ENCODE measurements around the gene CCAR1. TPM values are rescaled to one million over a fixed set of nuclear protein-coding genes. Genes with fewer than 3 reads are reported as not detected.
"Not testable (repeated sequence)": the region's sequence is repeated elsewhere in the genome, so short reads cannot be mapped to it uniquely, and the experiment has no call there.

CCAR1 gene
- polyA plus RNA-seq, 3 donors, result 16.7 to 26.3 (median 23.4) TPM

DNA sequence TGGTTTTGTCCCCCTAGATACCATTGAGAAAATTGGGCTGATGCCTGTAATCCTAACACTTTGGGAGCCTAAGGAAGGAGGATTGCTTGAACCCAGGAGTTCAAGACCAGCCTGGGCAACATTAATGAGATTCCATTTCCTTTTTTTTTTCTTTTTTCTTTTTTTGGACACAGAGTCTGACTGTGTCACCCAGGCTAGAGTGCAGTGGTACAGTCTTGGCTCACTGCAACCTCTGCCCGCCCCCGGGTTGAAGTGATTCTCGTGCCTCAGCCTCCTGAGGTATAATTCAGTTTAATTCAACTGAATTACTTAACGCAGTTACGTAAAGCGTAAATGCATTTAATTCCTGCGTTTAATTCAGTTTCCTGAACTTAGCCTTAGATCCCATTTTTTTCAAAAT, 13.3 kb downstream of the CCAR1 start:
- Histone ChIP-seq H4K20me1 (ENCODE audit: insufficient read depth, low read length) (peaks cover 26% of the 10 kb centered on the region), H3K36me3 (replicated peaks in 1 of 2; ENCODE audit: control insufficient read depth in 1 of 2, insufficient read depth in 2 of 2, low read length in 2 of 2) (peaks cover 73 to 91% of the 10 kb centered on the region in 2 donors), H3K79me2 (ENCODE audit: insufficient read depth, low read length) (peaks cover 47% of the 10 kb centered on the region), H3K4me3 (replicated peaks in 1 of 3; ENCODE audit: low read depth in 2 of 3, low read length in 3 of 3) (no peak overlapping the region), H3K9me3 (replicated peaks in 1 of 2; ENCODE audit: control insufficient read depth in 1 of 2, insufficient read depth in 1 of 2, low read length in 2 of 2) (no peaks in the 10 kb centered on the region), H3K4me2 (replicated peaks; ENCODE audit: extremely low read depth, low read length, poor library complexity, severe bottlenecking) (no peak overlapping the region), H3K4me1 (ENCODE audit: control insufficient read depth in 1 of 2, insufficient read depth in 2 of 2, low read length in 2 of 2) (no peaks in the 10 kb centered on the region), H3K9ac (ENCODE audit: insufficient read depth, low read length, poor library complexity, severe bottlenecking) (no peak overlapping the region), H3K27ac (ENCODE audit: low read depth in 1 of 2, low read length in 2 of 2) (no peak overlapping the region), H2AFZ (ENCODE audit: insufficient read depth, low read depth, low read length, poor library complexity, severe bottlenecking) (no peak overlapping the region), H3K27me3 (ENCODE audit: control insufficient read depth in 2 of 2, insufficient read depth in 2 of 2, low read length in 2 of 2) (no peaks in the 10 kb centered on the region)
- H3K36me3 Mint-ChIP-seq, result peaks cover 67 to 90% of the 10 kb centered on the region in 2 donors
- intact Hi-C loops (cut with micrococcal nuclease), result no loop called here
- 100% methylated on average over 3 of the region's 7 CpGs for WGBS (ENCODE audit: insufficient coverage)
- TF ChIP-seq, protein P1, sequence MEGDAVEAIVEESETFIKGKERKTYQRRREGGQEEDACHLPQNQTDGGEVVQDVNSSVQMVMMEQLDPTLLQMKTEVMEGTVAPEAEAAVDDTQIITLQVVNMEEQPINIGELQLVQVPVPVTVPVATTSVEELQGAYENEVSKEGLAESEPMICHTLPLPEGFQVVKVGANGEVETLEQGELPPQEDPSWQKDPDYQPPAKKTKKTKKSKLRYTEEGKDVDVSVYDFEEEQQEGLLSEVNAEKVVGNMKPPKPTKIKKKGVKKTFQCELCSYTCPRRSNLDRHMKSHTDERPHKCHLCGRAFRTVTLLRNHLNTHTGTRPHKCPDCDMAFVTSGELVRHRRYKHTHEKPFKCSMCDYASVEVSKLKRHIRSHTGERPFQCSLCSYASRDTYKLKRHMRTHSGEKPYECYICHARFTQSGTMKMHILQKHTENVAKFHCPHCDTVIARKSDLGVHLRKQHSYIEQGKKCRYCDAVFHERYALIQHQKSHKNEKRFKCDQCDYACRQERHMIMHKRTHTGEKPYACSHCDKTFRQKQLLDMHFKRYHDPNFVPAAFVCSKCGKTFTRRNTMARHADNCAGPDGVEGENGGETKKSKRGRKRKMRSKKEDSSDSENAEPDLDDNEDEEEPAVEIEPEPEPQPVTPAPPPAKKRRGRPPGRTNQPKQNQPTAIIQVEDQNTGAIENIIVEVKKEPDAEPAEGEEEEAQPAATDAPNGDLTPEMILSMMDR (IDR thresholded peaks at IDR 0.05), result no peak
- H3K27ac Mint-ChIP-seq, result no peak overlapping the region
- peaks cover 0 to 1% (median 0%) of the 10 kb centered on the region in 7 donors for H3K9me3 Mint-ChIP-seq
- H3K4me3 Mint-ChIP-seq, result no peak overlapping the region
- H3K27me3 Mint-ChIP-seq (ENCODE audit: low read depth in 3 of 3), result no peaks in the 10 kb centered on the region
- H3K4me1 Mint-ChIP-seq, result no peaks in the 10 kb centered on the region
- no peak for DNase-seq

DNA sequence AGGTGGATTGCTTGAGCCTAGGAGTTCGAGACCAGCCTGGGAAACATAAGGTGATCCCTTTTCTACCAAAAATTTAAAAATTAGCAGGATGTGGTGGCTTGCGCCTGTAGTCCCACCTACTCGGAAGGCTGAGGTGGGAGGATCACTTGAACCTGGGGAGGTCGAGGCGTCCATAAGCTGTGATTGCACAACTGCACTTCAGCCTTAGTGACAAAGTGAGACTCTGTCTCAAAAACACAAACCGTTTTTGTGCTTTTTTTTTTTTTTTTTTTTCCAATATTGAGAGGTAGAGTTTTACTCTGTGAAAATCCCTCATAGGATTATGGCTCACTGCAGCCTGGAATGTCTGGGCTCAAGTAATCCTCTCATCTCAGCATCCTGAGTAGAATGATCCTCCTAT, 14.1 kb downstream of the CCAR1 start:
- intact Hi-C loops (cut with micrococcal nuclease), result loop anchor here in 1 of 2 donors (5.0 kb wide), 1 partner anchor 52 kb away; no protein-coding TSS in a partner anchor
- H3K27ac Mint-ChIP-seq, result peak overlapping the region in 4 of 7 donors; percentile 21 to 80 (median 56)
- Histone ChIP-seq H4K20me1 (ENCODE audit: insufficient read depth, low read length) (peaks cover 30% of the 10 kb centered on the region), H3K27ac (ENCODE audit: low read depth in 1 of 2, low read length in 2 of 2) (no peak overlapping the region), H2AFZ (ENCODE audit: insufficient read depth, low read depth, low read length, poor library complexity, severe bottlenecking) (no peak overlapping the region), H3K9me3 (replicated peaks in 1 of 2; ENCODE audit: control insufficient read depth in 1 of 2, insufficient read depth in 1 of 2, low read length in 2 of 2) (no peaks in the 10 kb centered on the region), H3K79me2 (ENCODE audit: insufficient read depth, low read length) (peaks cover 47% of the 10 kb centered on the region), H3K27me3 (ENCODE audit: control insufficient read depth in 2 of 2, insufficient read depth in 2 of 2, low read length in 2 of 2) (no peaks in the 10 kb centered on the region), H3K4me3 (replicated peaks in 1 of 3; ENCODE audit: low read depth in 2 of 3, low read length in 3 of 3) (no peak overlapping the region), H3K9ac (ENCODE audit: insufficient read depth, low read length, poor library complexity, severe bottlenecking) (no peak overlapping the region), H3K36me3 (replicated peaks in 1 of 2; ENCODE audit: control insufficient read depth in 1 of 2, insufficient read depth in 2 of 2, low read length in 2 of 2) (peaks cover 81 to 92% of the 10 kb centered on the region in 2 donors), H3K4me1 (ENCODE audit: control insufficient read depth in 1 of 2, insufficient read depth in 2 of 2, low read length in 2 of 2) (no peaks in the 10 kb centered on the region), H3K4me2 (replicated peaks; ENCODE audit: extremely low read depth, low read length, poor library complexity, severe bottlenecking) (no peak overlapping the region)
- no peak overlapping the region for H3K4me3 Mint-ChIP-seq
- peaks cover 0 to 1% (median 0%) of the 10 kb centered on the region in 7 donors for H3K9me3 Mint-ChIP-seq
- 80% methylated on average over 2 of the region's 6 CpGs for WGBS (ENCODE audit: insufficient coverage)
- peaks cover 69 to 91% of the 10 kb centered on the region in 2 donors for H3K36me3 Mint-ChIP-seq
- no peaks in the 10 kb centered on the region for H3K4me1 Mint-ChIP-seq
- DNase-seq, result no peak
- H3K27me3 Mint-ChIP-seq (ENCODE audit: low read depth in 3 of 3), result no peaks in the 10 kb centered on the region
- TF ChIP-seq, protein P1 (IDR thresholded peaks at IDR 0.05), result no peak

DNA sequence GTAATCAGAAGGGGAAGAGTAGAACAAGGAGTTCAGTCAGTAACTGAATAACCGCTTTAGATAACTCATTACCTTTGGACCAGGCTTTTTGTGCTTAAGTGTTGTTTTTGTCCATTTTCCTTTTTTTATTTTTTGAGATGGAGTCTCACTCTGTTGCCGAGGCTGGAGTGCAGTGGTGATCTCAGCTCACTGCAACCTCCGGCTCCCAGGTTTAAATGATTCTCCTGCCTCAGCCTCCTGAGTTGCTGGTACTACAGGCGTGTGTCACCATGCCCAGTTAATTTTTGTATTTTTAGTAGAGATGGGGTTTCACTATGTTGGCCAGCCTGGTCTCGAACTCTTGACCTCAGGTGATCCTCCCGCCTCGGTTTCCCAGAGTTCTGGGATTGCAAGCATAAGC, 14.7 kb downstream of the CCAR1 start:
- not testable (repeated sequence) for H3K27me3 ChIP-seq (ENCODE audit: control insufficient read depth in 2 of 2, insufficient read depth in 2 of 2, low read length in 2 of 2); H3K9me3 Mint-ChIP-seq; H3K27me3 Mint-ChIP-seq (ENCODE audit: low read depth in 3 of 3); H3K4me2 ChIP-seq (replicated peaks; ENCODE audit: extremely low read depth, low read length, poor library complexity, severe bottlenecking); H3K4me3 Mint-ChIP-seq; H3K9ac ChIP-seq (ENCODE audit: insufficient read depth, low read length, poor library complexity, severe bottlenecking); H3K27ac ChIP-seq (ENCODE audit: low read depth in 1 of 2, low read length in 2 of 2); H2AFZ ChIP-seq (ENCODE audit: insufficient read depth, low read depth, low read length, poor library complexity, severe bottlenecking); H3K4me3 ChIP-seq (replicated peaks in 1 of 3; ENCODE audit: low read depth in 2 of 3, low read length in 3 of 3); H3K4me1 ChIP-seq (ENCODE audit: control insufficient read depth in 1 of 2, insufficient read depth in 2 of 2, low read length in 2 of 2); DNase-seq; H3K9me3 ChIP-seq (replicated peaks in 1 of 2; ENCODE audit: control insufficient read depth in 1 of 2, insufficient read depth in 1 of 2, low read length in 2 of 2); H3K4me1 Mint-ChIP-seq
- WGBS (ENCODE audit: insufficient coverage), result 100% methylated on average over 2 of the region's 7 CpGs
- Mint-ChIP-seq H3K36me3 (peaks cover 67 to 90% of the 10 kb centered on the region in 2 donors), H3K27ac (peak overlapping the region in 3 of 7 donors; percentile 53 to 80 (median 58))
- peaks cover 81 to 93% of the 10 kb centered on the region in 2 donors for H3K36me3 ChIP-seq (replicated peaks in 1 of 2; ENCODE audit: control insufficient read depth in 1 of 2, insufficient read depth in 2 of 2, low read length in 2 of 2)
- peaks cover 44% of the 10 kb centered on the region for H3K79me2 ChIP-seq (ENCODE audit: insufficient read depth, low read length)
- intact Hi-C loops (cut with micrococcal nuclease), result loop anchor here in 1 of 2 donors (5.0 kb wide), 1 partner anchor 52 kb away; no protein-coding TSS in a partner anchor
- H4K20me1 ChIP-seq (ENCODE audit: insufficient read depth, low read length), result peaks cover 30% of the 10 kb centered on the region
